Hepatocyte (in vitro differentiated cells): Measurements from ENCODE around the gene CCDC74A.
"Not testable (repeated sequence)": the region's sequence is repeated elsewhere in the genome, so short reads cannot be mapped to it uniquely, and the experiment has no call there.

Experiments used
- CTCF ChIP-seq: fragments of 200-600 bp; sonication (generic); IDR thresholded peaks from 2 replicates; pipeline ENCODE4 v1.5.1; 2016; ENCODE audit warnings: antibody characterized with exemption, mild to moderate bottlenecking; ENCODE audit not compliant: poor library complexity
- EZH2 ChIP-seq: fragments of 200-600 bp; sonication (generic); IDR thresholded peaks from 2 replicates; pipeline ENCODE4 v1.6.1; 2016; ENCODE audit warnings: antibody characterized with exemption, mild to moderate bottlenecking, borderline replicate concordance
- EZH2phosphoT487 ChIP-seq: fragments of 200-600 bp; sonication (generic); IDR thresholded peaks from one replicate; pipeline ENCODE4 v1.6.1; 2018; ENCODE audit warnings: antibody characterized with exemption, mild to moderate bottlenecking, low read depth, moderate library complexity; ENCODE audit not compliant: unreplicated experiment, severe bottlenecking

GRCh38 chr2:131514408-131515166 is 13.1 kb upstream of the CCDC74A start:
- TF ChIP-seq CTCF, EZH2, EZH2phosphoT487: not testable (repeated sequence)
